ENCODE data around the gene NINJ1. TPM values are rescaled to one million over a fixed set of nuclear protein-coding genes. Genes with fewer than 3 reads are reported as not detected.

The NINJ1 gene
- total and polyA plus RNA-seq, 2 of the 13 experiments (the other 11 are each of a cell fraction or from before 2014, with no cell fraction given) = 81.2 to 92.1 TPM

DNA sequence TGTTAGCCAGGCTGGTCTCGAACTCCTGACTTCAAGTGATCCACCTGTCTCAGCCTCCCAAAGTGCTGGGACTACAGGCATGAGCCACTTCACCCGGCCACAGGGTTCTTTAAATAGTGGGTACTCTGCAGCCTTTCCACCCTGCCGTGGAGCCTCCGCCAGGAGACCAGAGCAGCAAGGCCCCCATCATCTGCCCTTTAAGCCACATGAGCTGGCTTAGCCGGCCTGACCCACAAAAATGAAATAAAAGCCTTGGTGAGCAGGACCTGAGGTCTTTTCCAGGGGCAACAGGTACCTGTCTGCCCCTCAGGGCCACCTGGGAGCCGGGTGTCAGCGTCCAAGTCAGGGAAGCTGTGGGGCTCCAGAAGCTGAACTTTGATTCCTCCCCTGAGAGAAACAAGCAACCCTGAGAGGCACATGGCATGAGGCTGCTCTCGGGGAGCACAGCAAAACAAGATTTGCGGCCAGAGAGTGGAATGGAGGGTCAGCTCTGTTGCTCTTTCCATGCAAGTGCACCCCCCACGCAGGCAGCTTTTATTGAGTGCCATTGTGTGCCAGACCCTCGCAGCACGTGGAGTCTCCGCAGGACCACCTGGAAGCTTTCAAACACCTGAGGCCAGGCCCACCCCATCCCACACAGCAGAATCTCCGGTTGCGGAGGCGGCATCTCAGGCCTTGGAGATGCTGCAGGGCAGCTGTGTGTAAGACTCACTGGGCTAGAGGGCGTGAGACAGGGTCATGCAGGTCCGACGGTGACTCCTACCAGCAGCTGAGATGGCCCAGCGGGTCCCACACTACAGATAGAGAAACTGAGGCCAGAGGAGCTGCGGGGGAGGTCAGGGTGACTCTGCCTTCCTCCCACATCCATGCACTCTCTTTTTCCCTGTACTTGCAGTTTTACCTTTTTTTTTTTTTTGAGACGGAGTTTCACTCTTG is 45.1 kb upstream of the NINJ1 start (continued):
- no peak for TF ChIP-seq E2F1 (CRISPR knock-in tag; IDR thresholded peaks at IDR 0.05)
- TF ChIP-seq TERF1 (CRISPR knock-in tag; IDR thresholded peaks at IDR 0.05) = no peak
- TF ChIP-seq, protein P1, sequence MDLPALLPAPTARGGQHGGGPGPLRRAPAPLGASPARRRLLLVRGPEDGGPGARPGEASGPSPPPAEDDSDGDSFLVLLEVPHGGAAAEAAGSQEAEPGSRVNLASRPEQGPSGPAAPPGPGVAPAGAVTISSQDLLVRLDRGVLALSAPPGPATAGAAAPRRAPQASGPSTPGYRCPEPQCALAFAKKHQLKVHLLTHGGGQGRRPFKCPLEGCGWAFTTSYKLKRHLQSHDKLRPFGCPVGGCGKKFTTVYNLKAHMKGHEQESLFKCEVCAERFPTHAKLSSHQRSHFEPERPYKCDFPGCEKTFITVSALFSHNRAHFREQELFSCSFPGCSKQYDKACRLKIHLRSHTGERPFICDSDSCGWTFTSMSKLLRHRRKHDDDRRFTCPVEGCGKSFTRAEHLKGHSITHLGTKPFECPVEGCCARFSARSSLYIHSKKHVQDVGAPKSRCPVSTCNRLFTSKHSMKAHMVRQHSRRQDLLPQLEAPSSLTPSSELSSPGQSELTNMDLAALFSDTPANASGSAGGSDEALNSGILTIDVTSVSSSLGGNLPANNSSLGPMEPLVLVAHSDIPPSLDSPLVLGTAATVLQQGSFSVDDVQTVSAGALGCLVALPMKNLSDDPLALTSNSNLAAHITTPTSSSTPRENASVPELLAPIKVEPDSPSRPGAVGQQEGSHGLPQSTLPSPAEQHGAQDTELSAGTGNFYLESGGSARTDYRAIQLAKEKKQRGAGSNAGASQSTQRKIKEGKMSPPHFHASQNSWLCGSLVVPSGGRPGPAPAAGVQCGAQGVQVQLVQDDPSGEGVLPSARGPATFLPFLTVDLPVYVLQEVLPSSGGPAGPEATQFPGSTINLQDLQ (CRISPR knock-in tag; IDR thresholded peaks at IDR 0.05) = no peak
- 0 out of 2 replicates have a peak, but pooled peaks have one; percentile 42 for TF ChIP-seq ZNF629 (CRISPR knock-in tag; conservative IDR thresholded peaks at IDR 0.05)
- no peak for TF ChIP-seq NR1H2 (CRISPR knock-in tag; IDR thresholded peaks at IDR 0.05; ENCODE audit: borderline replicate concordance, low read depth)
- no peak for TF ChIP-seq SRF (IDR thresholded peaks at IDR 0.05; ENCODE audit: low read depth, low read length)
- no peak for TF ChIP-seq IRF2 (CRISPR knock-in tag; IDR thresholded peaks at IDR 0.05)
- TF ChIP-seq ZNF83 (CRISPR knock-in tag; IDR thresholded peaks at IDR 0.05; ENCODE audit: borderline replicate concordance) = no peak
- TF ChIP-seq TFE3 (CRISPR knock-in tag; IDR thresholded peaks at IDR 0.05) = no peak
- TF ChIP-seq ZNF746 (CRISPR knock-in tag; IDR thresholded peaks at IDR 0.05) = no peak
- no peak for TF ChIP-seq ZNF879 (CRISPR knock-in tag; IDR thresholded peaks at IDR 0.05)
- peak; percentile 39; the same call in 1 of the 2 replicates for TF ChIP-seq SAP130 (CRISPR knock-in tag; IDR thresholded peaks at IDR 0.05; ENCODE audit: low read depth)
- no peak for TF ChIP-seq PLSCR1 (CRISPR knock-in tag; IDR thresholded peaks at IDR 0.05; ENCODE audit: borderline replicate concordance)
- TF ChIP-seq ZNF10 (CRISPR knock-in tag; IDR thresholded peaks at IDR 0.05; ENCODE audit: borderline replicate concordance, low read depth) = no peak
- no peak for TF ChIP-seq POGZ (CRISPR knock-in tag; IDR thresholded peaks at IDR 0.05)
- no peak for TF ChIP-seq ZNF547 (CRISPR knock-in tag; IDR thresholded peaks at IDR 0.05)
- TF ChIP-seq CREB1 (IDR thresholded peaks at IDR 0.05) = no peak
- TF ChIP-seq CREB1 (CRISPR knock-in tag; IDR thresholded peaks at IDR 0.05) = no peak
- no peak for TF ChIP-seq ZNF652 (CRISPR knock-in tag; IDR thresholded peaks at IDR 0.05; ENCODE audit: borderline replicate concordance, low read depth)
- TF ChIP-seq ZNF44 (CRISPR knock-in tag; IDR thresholded peaks at IDR 0.05) = no peak
- no peak for TF ChIP-seq ZNF510 (CRISPR knock-in tag; IDR thresholded peaks at IDR 0.05; ENCODE audit: low read depth)
- no peak for TF ChIP-seq ZSCAN21 (CRISPR knock-in tag; IDR thresholded peaks at IDR 0.05; ENCODE audit: borderline replicate concordance)
- TF ChIP-seq RXRA (CRISPR knock-in tag; IDR thresholded peaks at IDR 0.05) = peak; percentile 38; the same call in 1 of the 2 replicates
